Measurements from ENCODE around the gene FBXW7. TPM values are rescaled to one million over a fixed set of nuclear protein-coding genes. Genes with fewer than 3 reads are reported as not detected.

FBXW7 gene, protein sequence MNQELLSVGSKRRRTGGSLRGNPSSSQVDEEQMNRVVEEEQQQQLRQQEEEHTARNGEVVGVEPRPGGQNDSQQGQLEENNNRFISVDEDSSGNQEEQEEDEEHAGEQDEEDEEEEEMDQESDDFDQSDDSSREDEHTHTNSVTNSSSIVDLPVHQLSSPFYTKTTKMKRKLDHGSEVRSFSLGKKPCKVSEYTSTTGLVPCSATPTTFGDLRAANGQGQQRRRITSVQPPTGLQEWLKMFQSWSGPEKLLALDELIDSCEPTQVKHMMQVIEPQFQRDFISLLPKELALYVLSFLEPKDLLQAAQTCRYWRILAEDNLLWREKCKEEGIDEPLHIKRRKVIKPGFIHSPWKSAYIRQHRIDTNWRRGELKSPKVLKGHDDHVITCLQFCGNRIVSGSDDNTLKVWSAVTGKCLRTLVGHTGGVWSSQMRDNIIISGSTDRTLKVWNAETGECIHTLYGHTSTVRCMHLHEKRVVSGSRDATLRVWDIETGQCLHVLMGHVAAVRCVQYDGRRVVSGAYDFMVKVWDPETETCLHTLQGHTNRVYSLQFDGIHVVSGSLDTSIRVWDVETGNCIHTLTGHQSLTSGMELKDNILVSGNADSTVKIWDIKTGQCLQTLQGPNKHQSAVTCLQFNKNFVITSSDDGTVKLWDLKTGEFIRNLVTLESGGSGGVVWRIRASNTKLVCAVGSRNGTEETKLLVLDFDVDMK
- 366 TPM for total RNA-seq

DNA sequence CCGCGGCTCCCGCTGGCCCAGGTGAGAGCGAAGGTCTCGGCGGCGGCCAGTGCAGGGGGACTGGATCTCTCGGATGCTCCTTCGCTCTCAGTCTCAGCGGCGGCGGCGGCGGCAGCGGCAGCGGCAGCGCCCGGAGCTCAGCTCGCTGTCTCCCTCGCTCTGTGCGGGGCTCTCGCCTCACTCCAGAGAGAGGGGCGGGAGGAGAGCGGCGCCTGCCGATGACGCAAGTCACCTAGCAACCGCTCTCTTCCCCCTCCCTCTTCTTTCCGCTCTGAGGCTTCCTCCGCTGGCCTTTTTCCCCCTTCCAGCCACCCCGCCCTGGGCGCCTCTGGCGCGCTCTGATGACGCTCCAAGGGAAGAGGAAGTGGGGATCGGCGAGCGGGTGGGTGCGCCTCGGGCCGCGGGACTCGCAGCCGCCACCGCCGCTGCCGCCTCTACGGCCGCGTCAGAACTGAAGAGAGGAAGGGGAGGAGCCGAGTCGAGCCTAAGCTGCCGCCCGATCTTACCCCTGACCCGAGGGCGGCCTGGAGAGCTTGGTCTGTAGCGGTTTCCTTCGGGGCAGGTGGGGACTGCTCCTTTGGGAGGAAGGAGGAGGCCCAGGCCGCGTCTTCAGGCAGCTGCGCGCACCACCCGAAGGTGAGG is at the start of gene FBXW7:
Gene FBXW7, minus strand, starts transcription at position 190 of the 642 bp plus-strand sequence. CDS start 124,289 bp downstream, outside the sequence.
- no peaks in the 10 kb centered on the region for H3K27me3 ChIP-seq (ENCODE audit: insufficient read depth, low read length)
- H3K4me1 ChIP-seq (ENCODE audit: insufficient read depth, low read length): peaks cover 52% of the 10 kb centered on the region
- no peaks in the 10 kb centered on the region for H3K9me3 ChIP-seq (ENCODE audit: low read depth, low read length)
- peak within 1 kb of the TSS; percentile 87 for H3K4me3 ChIP-seq (ENCODE audit: low read length)

DNA sequence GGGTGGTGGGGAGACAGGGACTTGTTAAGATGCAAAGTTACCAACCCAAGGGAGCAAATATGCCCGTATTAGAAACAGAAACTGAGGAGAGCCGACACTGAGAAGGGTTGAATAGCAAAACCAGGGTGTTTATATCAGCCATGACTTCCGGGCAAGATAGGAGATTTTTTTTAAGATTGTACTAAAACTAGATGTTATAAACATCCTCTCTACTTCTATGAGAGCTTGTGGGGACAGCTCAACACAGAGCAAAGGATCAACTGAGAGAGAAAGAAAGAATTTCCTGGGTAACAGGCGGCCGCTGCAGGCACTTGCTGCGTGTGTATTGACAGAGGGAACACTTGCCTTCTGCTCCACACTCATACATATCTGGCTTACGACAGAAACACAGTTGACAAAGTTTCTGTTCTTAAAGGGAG is 49.1 kb upstream of the FBXW7 start:
- Histone ChIP-seq H3K4me1 (ENCODE audit: insufficient read depth, low read length) (peaks cover 19% of the 10 kb centered on the region), H3K4me3 (ENCODE audit: low read length) (no peak overlapping the region)

DNA sequence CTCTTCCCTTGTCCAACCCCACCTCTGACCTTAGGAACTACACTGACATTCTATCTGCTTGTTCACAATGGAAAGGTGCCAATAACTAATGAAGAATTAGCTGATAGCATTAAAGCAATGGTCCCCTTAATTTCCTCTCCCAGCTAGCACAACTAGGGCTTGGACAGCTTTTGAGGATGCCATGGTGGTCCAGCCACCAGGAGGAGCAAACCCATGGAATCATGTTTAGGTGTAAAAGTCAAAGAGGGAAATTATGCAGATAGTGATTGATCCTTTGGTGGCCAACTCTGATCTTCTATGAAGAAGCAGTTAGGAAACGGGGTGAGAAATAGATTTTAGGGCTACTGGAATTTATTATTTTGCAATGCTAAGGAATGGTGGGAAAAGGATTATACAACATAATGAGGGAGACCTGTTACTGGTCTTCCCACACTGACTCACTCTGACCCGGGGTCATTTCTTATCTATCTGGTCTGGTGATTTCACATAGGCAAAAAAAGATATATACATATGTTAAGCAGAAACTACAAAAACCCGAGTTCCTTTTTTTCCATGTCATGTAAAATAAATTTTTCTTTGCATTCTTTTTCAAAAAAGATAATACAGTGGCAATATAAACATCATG is 45.8 kb upstream of the FBXW7 start:
- Histone ChIP-seq H3K4me1 (ENCODE audit: insufficient read depth, low read length) (peaks cover 17% of the 10 kb centered on the region), H3K9me3 (ENCODE audit: low read depth, low read length) (no peaks in the 10 kb centered on the region), H3K27me3 (ENCODE audit: insufficient read depth, low read length) (no peaks in the 10 kb centered on the region), H3K4me3 (ENCODE audit: low read length) (no peak overlapping the region)

More for the DNA sequence above, 49.1 kb upstream of the FBXW7 start:
- no peaks in the 10 kb centered on the region for H3K9me3 ChIP-seq (ENCODE audit: low read depth, low read length)
- no peaks in the 10 kb centered on the region for H3K27me3 ChIP-seq (ENCODE audit: insufficient read depth, low read length)

DNA sequence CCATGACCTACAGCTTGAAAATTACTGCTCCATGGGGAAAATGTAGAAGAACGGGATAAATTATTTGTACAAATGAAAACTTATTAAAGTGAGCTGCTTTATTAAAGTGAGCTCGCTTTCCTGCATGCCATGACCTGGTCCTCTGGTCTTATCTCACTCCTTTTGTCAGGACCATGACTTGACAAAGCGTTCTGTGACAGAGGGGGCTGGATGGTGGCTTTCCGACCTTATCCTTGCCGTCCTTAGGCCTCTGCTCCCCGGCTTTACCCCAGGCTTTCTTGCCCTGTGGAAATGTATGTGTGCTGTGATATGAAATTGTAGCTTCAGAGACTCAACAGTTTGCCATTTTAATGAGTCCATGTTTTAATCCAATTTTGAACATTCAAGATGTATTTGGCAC is 44.0 kb upstream of the FBXW7 start:
- Histone ChIP-seq H3K4me1 (ENCODE audit: insufficient read depth, low read length) (peaks cover 7% of the 10 kb centered on the region), H3K27me3 (ENCODE audit: insufficient read depth, low read length) (peaks cover 4% of the 10 kb centered on the region)

DNA sequence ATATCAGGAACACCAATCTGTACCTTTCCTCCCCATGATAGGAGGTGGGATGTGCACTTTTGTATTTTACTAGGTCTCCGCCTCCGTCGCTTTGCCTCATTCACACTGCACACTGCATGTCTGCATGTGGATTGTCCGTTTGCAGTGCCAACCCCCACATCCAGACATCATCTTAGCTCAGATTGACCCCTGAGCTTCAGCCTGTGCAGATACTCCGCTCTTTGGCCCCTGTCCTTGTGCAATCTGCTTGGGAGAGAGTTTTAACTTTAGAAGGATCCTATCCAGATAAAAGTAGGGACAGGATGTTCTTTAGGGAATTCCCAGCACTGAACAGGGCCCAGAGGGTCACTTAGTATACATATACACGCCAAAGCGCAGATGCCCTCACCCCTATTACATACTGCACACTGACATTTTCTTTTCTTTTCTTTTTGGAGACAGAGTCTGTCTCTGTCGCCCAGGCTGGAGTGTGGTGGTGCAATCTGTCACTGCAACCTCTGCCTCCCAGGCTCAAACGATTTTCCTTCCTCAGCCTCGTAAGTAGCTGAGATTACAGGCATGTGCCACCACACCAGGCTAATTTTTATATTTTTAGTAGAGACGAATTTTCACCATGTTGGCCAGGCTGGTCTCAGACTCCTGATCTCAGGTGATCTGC is 43.3 kb upstream of the FBXW7 start:
- no peaks in the 10 kb centered on the region for H3K9me3 ChIP-seq (ENCODE audit: low read depth, low read length)
- peaks cover 7% of the 10 kb centered on the region for H3K4me1 ChIP-seq (ENCODE audit: insufficient read depth, low read length)
- peaks cover 4% of the 10 kb centered on the region for H3K27me3 ChIP-seq (ENCODE audit: insufficient read depth, low read length)
- H3K4me3 ChIP-seq (ENCODE audit: low read length): no peak overlapping the region

More for the DNA sequence above, 44.0 kb upstream of the FBXW7 start:
- Histone ChIP-seq H3K4me3 (ENCODE audit: low read length) (no peak overlapping the region), H3K9me3 (ENCODE audit: low read depth, low read length) (no peaks in the 10 kb centered on the region)

DNA sequence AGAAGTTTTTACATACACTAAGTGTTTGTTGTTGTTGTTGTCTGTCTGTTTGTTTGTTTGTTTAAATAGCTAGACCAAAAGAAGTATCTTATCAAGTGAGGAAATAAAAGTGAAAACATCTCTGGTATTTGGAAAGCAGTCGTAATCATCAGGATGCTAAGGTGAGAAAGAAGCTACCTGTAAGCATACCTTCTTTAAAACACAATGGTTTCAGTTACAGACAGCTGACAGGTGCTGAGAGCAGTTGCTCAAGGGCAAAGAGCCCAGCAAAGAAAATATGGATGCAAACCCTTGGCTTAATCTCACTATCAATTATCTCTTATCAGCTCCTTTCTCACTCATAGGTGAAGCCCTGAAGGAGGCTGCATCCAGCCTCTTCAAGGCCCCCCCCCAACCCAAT is 42.8 kb upstream of the FBXW7 start:
- Histone ChIP-seq H3K9me3 (ENCODE audit: low read depth, low read length) (no peaks in the 10 kb centered on the region), H3K27me3 (ENCODE audit: insufficient read depth, low read length) (peaks cover 4% of the 10 kb centered on the region), H3K4me3 (ENCODE audit: low read length) (no peak overlapping the region), H3K4me1 (ENCODE audit: insufficient read depth, low read length) (peaks cover 7% of the 10 kb centered on the region)

DNA sequence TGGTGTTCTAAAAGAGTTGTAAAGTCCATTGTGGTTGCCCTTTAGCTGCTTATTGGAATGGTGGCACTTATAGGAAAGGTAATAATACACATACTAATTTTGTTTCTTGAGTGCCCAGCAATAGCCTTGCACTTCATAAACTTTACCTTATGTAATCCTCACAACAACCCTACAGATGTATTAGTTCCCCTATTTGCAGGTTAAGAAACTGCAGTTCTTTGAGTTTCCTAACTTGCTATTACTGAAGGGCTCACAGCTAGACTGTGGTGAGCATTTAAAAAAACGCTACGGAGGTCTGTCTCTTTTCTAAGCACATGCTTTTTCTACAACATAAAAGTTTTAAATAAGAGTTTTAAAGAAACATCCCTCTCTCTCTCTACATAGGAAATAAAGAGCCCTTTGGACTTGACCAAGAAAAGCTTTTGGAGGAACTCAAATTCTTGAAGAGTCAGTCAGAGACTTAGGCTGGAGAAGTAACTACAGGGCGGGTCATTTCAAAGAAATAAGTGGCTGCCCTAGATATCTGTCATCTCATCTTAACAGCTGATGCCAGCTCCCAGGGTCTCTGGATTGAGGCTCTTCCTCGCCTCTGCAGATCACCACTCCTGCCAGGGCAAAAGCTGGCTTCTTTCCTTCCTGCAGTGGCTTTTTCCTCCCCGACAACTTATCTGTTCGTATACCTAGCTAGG is 42.0 kb upstream of the FBXW7 start:
- H3K9me3 ChIP-seq (ENCODE audit: low read depth, low read length): no peaks in the 10 kb centered on the region
- no peak overlapping the region for H3K4me3 ChIP-seq (ENCODE audit: low read length)
- H3K27me3 ChIP-seq (ENCODE audit: insufficient read depth, low read length): peaks cover 4% of the 10 kb centered on the region
- peaks cover 7% of the 10 kb centered on the region for H3K4me1 ChIP-seq (ENCODE audit: insufficient read depth, low read length)

DNA sequence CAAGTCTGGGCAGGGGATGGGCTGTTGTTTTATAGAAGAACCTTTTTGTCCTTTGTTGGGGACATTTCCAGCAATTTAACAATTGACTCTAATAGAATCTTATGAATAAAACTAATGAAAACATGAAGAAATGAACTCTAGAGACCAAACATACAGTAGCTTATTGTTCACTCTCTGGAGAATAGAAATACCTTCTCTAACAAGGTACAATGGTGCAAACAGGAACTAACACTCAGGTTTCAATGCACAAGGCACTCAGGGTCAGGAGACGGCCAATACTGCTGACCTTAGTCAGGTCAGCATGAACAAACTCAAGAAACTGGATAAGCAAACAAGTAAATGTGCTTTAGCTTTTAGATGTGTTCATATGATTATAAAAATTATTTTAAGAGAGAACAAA is 39.6 kb upstream of the FBXW7 start:
- Histone ChIP-seq H3K4me3 (ENCODE audit: low read length) (no peak overlapping the region), H3K4me1 (ENCODE audit: insufficient read depth, low read length) (peaks cover 10% of the 10 kb centered on the region), H3K27me3 (ENCODE audit: insufficient read depth, low read length) (peaks cover 4% of the 10 kb centered on the region), H3K9me3 (ENCODE audit: low read depth, low read length) (no peaks in the 10 kb centered on the region)

DNA sequence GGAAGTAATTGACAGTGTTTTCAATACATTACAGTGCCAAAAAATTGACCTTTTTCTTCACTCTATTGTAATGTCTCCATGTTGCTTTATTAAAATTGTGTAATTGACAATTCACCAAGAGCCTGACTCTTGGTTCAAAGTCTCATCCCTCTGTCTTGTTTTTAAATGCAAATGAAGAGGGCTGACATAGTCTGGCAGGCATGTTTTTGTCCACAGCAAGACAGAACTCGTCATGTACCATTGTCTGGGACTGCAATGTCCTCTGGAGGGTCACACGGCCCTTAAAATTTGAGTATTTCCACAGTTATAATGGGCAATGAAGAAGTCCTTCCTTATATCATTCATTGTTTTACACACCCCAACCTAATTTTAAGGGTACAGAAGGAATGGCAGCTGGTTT is 38.0 kb upstream of the FBXW7 start:
- H3K27me3 ChIP-seq (ENCODE audit: insufficient read depth, low read length): peaks cover 4% of the 10 kb centered on the region
- peaks cover 10% of the 10 kb centered on the region for H3K4me1 ChIP-seq (ENCODE audit: insufficient read depth, low read length)
- H3K4me3 ChIP-seq (ENCODE audit: low read length): no peak overlapping the region
- H3K9me3 ChIP-seq (ENCODE audit: low read depth, low read length): no peaks in the 10 kb centered on the region

DNA sequence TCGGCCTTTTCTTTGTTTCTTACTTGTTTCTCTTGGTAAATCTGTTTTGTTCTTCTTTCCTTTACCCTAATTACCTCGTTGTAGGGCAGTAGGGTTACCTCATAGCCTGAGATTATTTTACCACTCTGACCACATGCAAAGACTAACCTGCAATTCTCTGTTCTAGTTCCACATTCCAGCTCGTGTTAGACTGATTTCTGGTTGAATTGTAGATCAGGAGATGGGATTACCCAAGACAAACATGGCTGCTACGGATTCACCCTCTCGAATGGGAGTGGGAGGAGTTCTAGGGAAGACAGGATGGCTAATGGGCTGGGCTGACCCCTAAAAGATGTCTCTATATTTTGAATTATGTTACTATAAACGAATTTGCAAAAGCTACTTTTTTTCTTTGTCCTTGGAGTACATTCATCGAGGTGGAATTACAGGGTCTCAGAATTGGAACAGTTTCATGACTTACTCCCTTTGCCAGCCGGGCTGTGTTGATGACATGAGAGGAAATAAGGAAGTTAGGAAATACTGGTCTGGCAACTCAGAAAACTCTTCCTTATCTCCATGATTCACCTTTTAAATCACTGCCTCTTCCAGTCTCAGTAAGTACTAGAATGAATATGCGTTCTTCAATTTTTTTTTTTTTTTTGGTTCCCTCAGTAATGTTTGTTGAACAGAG is 36.7 kb upstream of the FBXW7 start:
- H3K4me3 ChIP-seq (ENCODE audit: low read length): no peak overlapping the region
- H3K9me3 ChIP-seq (ENCODE audit: low read depth, low read length): no peaks in the 10 kb centered on the region
- H3K27me3 ChIP-seq (ENCODE audit: insufficient read depth, low read length): peaks cover 4% of the 10 kb centered on the region
- H3K4me1 ChIP-seq (ENCODE audit: insufficient read depth, low read length): peaks cover 4% of the 10 kb centered on the region

DNA sequence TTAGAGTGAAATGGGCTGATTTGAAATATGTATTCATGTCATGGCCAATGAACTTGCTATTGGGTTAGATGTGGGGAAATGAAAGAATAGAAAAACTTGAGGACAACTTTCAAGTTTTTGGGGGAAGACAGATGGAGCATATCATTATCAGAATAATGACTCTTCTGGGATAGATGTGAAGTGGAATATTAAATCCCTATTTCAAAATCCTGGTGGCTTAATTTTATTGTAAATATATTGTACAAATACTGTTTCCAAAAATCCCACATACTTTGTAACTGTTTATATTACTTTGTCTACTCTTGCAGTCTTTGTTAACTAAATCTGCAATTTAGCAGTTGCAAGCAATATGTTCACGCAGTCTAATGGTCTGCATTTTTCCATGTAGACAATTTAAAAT is 35.9 kb upstream of the FBXW7 start:
- Histone ChIP-seq H3K4me3 (ENCODE audit: low read length) (no peak overlapping the region), H3K27me3 (ENCODE audit: insufficient read depth, low read length) (peaks cover 4% of the 10 kb centered on the region), H3K9me3 (ENCODE audit: low read depth, low read length) (no peaks in the 10 kb centered on the region), H3K4me1 (ENCODE audit: insufficient read depth, low read length) (peaks cover 4% of the 10 kb centered on the region)

DNA sequence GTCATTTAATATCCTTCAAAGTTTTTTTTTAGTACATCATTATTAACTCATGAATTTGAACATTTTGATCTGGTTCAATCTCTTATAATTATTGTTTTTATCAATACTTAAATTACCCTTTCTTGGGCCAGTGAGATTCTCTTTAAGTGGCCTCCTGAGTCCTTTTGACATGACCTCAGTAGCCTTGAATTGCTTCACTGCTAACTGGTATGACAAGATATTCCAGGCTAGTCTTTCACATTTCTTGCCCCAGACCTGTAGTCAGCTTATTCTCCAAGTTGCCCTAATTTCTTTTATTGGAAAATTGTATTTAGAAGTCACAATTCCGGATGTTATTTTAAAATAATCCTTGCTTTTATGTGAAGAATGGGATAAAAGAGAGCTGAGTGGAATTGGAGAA is 35.4 kb upstream of the FBXW7 start:
- H3K9me3 ChIP-seq (ENCODE audit: low read depth, low read length): no peaks in the 10 kb centered on the region
- no peak overlapping the region for H3K4me3 ChIP-seq (ENCODE audit: low read length)
- peaks cover 4% of the 10 kb centered on the region for H3K4me1 ChIP-seq (ENCODE audit: insufficient read depth, low read length)
- peaks cover 4% of the 10 kb centered on the region for H3K27me3 ChIP-seq (ENCODE audit: insufficient read depth, low read length)

DNA sequence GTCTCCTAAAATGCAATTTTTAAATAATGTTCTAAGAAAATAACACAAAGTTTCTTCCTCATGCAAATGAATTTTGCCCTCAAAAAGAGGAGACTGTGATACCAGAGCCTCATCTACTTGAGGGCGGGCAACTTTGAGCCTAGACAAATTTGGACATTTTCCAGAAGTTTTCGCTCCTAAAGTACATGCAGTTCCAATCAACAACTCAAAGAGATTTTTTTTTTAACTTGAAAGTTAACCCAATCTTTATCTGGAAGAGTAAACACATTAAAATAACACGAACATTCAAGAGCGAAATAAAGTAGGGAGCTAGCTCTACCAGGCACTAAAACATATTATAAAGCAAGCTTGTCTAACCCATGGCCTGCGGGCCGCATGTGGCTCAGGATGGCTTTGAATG is 29.4 kb upstream of the FBXW7 start:
- Histone ChIP-seq H3K9me3 (ENCODE audit: low read depth, low read length) (no peaks in the 10 kb centered on the region), H3K4me3 (ENCODE audit: low read length) (no peak overlapping the region), H3K27me3 (ENCODE audit: insufficient read depth, low read length) (no peaks in the 10 kb centered on the region), H3K4me1 (ENCODE audit: insufficient read depth, low read length) (no peaks in the 10 kb centered on the region)

DNA sequence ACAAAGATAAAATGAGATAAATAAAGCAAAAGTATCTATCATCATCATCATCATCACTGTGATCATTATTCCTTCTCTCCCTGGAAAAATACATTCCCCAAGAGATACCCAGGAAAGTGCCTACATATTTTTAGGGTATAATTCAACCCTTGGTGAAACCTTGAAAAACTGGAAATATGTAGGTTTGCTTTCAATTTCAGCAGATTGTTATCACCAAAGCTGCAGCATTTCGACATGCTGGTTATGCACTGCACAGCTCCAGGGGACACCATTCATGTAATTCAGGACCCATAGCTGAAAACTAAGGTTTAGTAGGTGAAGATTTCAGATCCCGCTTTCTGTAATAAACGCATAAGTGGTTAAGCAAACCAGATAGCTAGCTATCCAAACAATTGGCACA is 28.4 kb upstream of the FBXW7 start:
- no peaks in the 10 kb centered on the region for H3K27me3 ChIP-seq (ENCODE audit: insufficient read depth, low read length)
- no peaks in the 10 kb centered on the region for H3K4me1 ChIP-seq (ENCODE audit: insufficient read depth, low read length)
- no peak overlapping the region for H3K4me3 ChIP-seq (ENCODE audit: low read length)
- no peaks in the 10 kb centered on the region for H3K9me3 ChIP-seq (ENCODE audit: low read depth, low read length)
